Measurements from ENCODE around the gene ARHGEF10L.

The ARHGEF10L gene

GRCh38 chr1:17511188-17511587, 28.3 kb upstream of the ARHGEF10L start:
- DNase-seq = no peak
- no peaks in the 10 kb centered on the region for H3K36me3 Mint-ChIP-seq (ENCODE audit: low read depth)
- H3K27ac Mint-ChIP-seq = no peak overlapping the region
- no peak overlapping the region for H3K4me3 Mint-ChIP-seq
- TF ChIP-seq, protein P1, sequence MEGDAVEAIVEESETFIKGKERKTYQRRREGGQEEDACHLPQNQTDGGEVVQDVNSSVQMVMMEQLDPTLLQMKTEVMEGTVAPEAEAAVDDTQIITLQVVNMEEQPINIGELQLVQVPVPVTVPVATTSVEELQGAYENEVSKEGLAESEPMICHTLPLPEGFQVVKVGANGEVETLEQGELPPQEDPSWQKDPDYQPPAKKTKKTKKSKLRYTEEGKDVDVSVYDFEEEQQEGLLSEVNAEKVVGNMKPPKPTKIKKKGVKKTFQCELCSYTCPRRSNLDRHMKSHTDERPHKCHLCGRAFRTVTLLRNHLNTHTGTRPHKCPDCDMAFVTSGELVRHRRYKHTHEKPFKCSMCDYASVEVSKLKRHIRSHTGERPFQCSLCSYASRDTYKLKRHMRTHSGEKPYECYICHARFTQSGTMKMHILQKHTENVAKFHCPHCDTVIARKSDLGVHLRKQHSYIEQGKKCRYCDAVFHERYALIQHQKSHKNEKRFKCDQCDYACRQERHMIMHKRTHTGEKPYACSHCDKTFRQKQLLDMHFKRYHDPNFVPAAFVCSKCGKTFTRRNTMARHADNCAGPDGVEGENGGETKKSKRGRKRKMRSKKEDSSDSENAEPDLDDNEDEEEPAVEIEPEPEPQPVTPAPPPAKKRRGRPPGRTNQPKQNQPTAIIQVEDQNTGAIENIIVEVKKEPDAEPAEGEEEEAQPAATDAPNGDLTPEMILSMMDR (IDR thresholded peaks at IDR 0.05) = no peak
- H3K27me3 Mint-ChIP-seq (ENCODE audit: low read depth, poor library complexity) = peaks cover 13% of the 10 kb centered on the region
- H3K4me1 Mint-ChIP-seq = peaks cover 18% of the 10 kb centered on the region
- H3K9me3 Mint-ChIP-seq = no peaks in the 10 kb centered on the region

DNA sequence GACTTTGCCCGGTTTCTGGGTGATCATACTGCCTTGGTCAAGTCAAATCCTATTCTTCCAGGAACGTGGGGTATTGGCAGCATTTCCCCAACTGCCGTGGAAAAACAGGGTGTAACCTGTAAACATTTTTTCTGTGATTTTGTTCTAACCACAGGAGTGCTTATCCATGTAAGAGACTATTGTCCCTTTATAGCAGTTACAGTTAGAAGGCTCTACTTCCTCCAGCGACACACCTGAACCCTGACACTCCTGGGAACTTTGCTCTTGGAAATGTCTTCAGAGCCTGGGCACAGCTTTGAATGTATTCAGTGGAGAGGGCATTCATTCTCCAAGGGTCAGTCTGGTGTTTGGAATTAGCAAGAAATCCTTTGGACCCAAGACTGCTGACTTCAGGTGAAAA, 26.4 kb upstream of the ARHGEF10L start:
- H3K4me1 Mint-ChIP-seq = peaks cover 32% of the 10 kb centered on the region
- no peaks in the 10 kb centered on the region for H3K36me3 Mint-ChIP-seq (ENCODE audit: low read depth)
- H3K27ac Mint-ChIP-seq = no peak overlapping the region
- no peak for DNase-seq
- peaks cover 13% of the 10 kb centered on the region for H3K27me3 Mint-ChIP-seq (ENCODE audit: low read depth, poor library complexity)
- H3K4me3 Mint-ChIP-seq = no peak overlapping the region
- no peaks in the 10 kb centered on the region for H3K9me3 Mint-ChIP-seq
- TF ChIP-seq, protein P1 (IDR thresholded peaks at IDR 0.05) = no peak

DNA sequence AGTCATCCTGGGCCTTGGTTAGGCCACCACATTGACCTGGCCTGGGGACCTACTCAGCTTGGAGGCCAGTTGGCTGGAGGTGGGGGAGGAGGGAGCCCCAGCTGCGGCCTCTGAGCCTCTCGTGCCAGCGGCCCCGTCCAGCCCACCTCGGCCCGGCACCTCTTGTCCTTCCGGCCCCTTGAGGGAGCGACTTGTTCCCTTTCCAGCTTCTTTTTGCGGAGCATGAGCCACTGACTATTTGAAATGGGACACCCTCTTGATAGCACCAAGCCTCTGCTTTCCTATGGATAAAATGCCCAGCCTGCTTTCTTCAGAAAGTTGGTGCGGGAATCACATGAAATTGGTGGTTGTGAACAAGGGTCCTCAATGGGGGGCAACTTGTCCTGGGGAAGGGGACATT, 24.7 kb upstream of the ARHGEF10L start:
- Mint-ChIP-seq H3K36me3 (ENCODE audit: low read depth) (no peaks in the 10 kb centered on the region), H3K27me3 (ENCODE audit: low read depth, poor library complexity) (peaks cover 16% of the 10 kb centered on the region), H3K9me3 (no peaks in the 10 kb centered on the region), H3K4me1 (peaks cover 29% of the 10 kb centered on the region), H3K4me3 (no peak overlapping the region), H3K27ac (no peak overlapping the region)
- no peak for DNase-seq
- TF ChIP-seq, protein P1 (IDR thresholded peaks at IDR 0.05) = no peak

DNA sequence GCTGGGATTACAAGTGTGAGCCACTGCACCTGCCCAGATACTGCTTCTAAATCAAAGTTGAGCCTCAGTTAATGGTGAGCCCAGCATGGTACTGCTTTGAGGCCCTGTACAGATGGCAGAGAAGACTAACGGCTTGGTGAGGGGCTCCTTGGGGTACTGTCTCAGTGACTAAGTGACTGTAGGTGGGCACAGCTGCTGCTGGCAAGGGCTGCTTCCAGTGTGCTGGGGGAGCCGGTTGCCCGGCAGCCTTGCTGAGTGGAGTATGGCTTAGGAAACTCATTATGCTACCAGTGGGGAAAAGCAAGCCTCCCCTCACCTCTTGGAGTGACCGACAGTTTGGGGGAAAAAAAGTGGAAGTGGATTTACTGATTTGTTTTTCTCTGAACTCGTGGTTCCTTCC, 23.6 kb upstream of the ARHGEF10L start:
- no peak for DNase-seq
- H3K9me3 Mint-ChIP-seq = no peaks in the 10 kb centered on the region
- peaks cover 39% of the 10 kb centered on the region for H3K4me1 Mint-ChIP-seq
- H3K27me3 Mint-ChIP-seq (ENCODE audit: low read depth, poor library complexity) = peaks cover 13% of the 10 kb centered on the region
- H3K36me3 Mint-ChIP-seq (ENCODE audit: low read depth) = no peaks in the 10 kb centered on the region
- peak overlapping the region; percentile 42 for H3K27ac Mint-ChIP-seq
- TF ChIP-seq, protein P1 (IDR thresholded peaks at IDR 0.05) = no peak
- no peak overlapping the region for H3K4me3 Mint-ChIP-seq

DNA sequence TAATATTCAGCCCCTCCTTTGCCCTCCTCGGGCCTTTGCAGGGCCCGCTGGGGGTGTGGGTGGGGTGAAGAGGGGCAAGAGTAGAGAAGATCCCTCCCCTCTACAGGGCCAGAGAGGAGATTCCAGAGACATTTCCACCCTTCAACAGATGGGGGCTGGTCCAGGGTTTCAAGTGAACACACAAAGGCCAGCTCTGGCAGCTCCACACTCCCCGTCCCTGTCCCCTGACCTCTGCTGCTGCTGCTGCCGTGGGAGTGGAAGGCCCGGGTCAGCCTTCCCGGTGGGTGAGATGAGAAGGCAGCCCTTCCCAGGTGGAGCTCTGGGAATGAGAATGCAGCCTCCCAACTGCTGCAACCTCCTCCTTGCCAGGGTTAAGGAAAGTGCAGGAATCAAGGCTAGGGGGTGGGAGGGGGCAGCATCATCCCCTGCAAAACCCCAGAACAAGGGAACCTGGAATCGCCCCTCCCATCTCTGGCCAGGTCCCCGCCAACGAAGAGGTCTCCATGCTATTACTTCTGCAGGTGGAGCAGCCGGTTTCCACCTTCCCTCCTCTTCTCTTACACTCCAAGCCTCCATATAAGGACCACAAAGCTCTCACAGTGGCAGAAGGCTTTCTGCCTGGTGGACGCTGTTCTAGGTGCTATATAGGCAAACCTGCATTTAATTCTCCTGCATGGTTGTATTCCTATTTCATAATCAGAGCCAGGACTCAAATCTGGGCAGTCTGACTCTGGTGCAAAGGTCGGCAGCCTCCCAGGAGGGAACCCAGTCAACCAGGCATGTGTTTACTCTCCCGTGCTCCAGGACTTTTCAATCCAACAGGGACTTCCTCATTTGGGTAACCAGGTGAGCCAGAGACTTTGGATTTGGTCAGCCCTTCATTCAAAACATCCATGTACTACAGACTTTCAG, 22.9 kb upstream of the ARHGEF10L start:
- H3K4me1 Mint-ChIP-seq = peaks cover 40% of the 10 kb centered on the region
- H3K36me3 Mint-ChIP-seq (ENCODE audit: low read depth) = no peaks in the 10 kb centered on the region
- TF ChIP-seq, protein P1 (IDR thresholded peaks at IDR 0.05) = no peak
- no peak overlapping the region for H3K4me3 Mint-ChIP-seq
- peak; percentile 28 for DNase-seq
- no peaks in the 10 kb centered on the region for H3K9me3 Mint-ChIP-seq
- peaks cover 10% of the 10 kb centered on the region for H3K27me3 Mint-ChIP-seq (ENCODE audit: low read depth, poor library complexity)
- H3K27ac Mint-ChIP-seq = no peak overlapping the region

DNA sequence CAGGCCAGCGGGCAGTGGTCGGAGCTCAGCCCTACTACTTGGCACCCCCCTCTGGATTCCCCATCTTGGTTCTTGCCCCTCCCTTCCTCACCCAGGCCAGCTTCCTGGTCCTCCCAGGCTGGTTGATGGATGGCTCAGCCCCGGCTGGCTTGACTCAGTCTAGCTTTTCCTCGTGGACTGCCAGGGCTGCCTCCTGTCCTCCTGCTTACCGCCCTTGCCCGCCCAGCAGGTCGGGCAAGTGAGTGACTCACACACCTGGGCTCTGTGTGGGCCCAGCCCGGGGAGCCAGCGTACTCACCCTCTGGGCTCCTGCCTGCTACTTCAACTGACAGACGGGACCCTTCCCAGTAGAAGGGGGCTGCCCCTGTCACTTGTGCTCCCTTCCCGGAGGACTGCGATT, 19.5 kb upstream of the ARHGEF10L start:
- H3K4me1 Mint-ChIP-seq = peaks cover 54% of the 10 kb centered on the region
- H3K36me3 Mint-ChIP-seq (ENCODE audit: low read depth) = no peaks in the 10 kb centered on the region
- no peak overlapping the region for H3K4me3 Mint-ChIP-seq
- no peak for DNase-seq
- H3K9me3 Mint-ChIP-seq = no peaks in the 10 kb centered on the region
- H3K27me3 Mint-ChIP-seq (ENCODE audit: low read depth, poor library complexity) = peaks cover 13% of the 10 kb centered on the region
- no peak overlapping the region for H3K27ac Mint-ChIP-seq
- TF ChIP-seq, protein P1 (IDR thresholded peaks at IDR 0.05) = no peak

Data from nephron progenitor cell (in vitro differentiated cells).